K562 (cell line): ENCODE results near the gene SNX1. TPM values are rescaled to one million over a fixed set of nuclear protein-coding genes. Genes with fewer than 3 reads are reported as not detected.

Experiments used
- PHTF2 ChIP-seq: fragments of 250-450 bp; sonication (Bioruptor Pico); IDR thresholded peaks from 2 replicates; pipeline ENCODE4 v1.5.0; 2021; ENCODE audit warnings: mild to moderate bottlenecking
- SRSF9 ChIP-seq: fragments of 200-400 bp; formaldehyde crosslinking; IDR thresholded peaks from 2 replicates; pipeline ENCODE4 v1.6.1; 2017; ENCODE audit warnings: low read depth, low read length, borderline replicate concordance
- ZFPM2 ChIP-seq: fragments of 250-450 bp; sonication (Bioruptor Pico); IDR thresholded peaks from 2 replicates; pipeline ENCODE4 v1.5.1; 2022; ENCODE audit warnings: mild to moderate bottlenecking
- polyA plus RNA-seq, 8 experiments: library from polyadenylated mRNA; depleted of rRNA in 4 of 8; stranded (reverse) in 5 of 8; unstranded in 3 of 8; fragments of >200 nt; fragmentation: Nextera tagmentation in 2 of 8; fragmentation: Illumina TruSeq in 1 of 8; extraction: Ambion mirVana in 2 of 8; extraction: Trizol in 1 of 8; gene quantifications; 2 replicates each; pipeline versions ENCODE4 v1.2.1 to v1.2.3, GENCODE V29; 2011 to 2014; ENCODE audit warnings: inconsistent platforms in 1 of 8, missing spikeins in 1 of 8
- total RNA-seq, 7 experiments: library from RNA; depleted of rRNA in 6 of 7; stranded (reverse); fragments of >200 nt in 6 of 7; fragmentation: Illumina TruSeq in 2 of 7; extraction: Trizol in 2 of 7; gene quantifications; 2 replicates each; pipeline versions ENCODE4 v1.2.1 to v1.2.3, GENCODE V29; 2011 to 2021; ENCODE audit warnings: low replicate concordance in 1 of 7
- TF ChIP-seq, protein P1 (sequence below): fragments of 200-800 bp; sonication (Bioruptor generic); IDR thresholded peaks from 2 replicates; pipeline ENCODE4 v1.6.1; 2016; ENCODE audit warnings: missing genetic modification characterization, missing compliant biosample characterization
- TF ChIP-seq, protein P2 (sequence below), 2 experiments: fragments of 450-650 bp; IDR thresholded peaks; 2 replicates each; pipeline ENCODE4 v1.6.1; 2016; ENCODE audit warnings: mild to moderate bottlenecking in 2 of 2, borderline replicate concordance in 1 of 2, low read depth in 1 of 2, moderate library complexity in 1 of 2

SNX1 gene
- total and polyA plus RNA-seq, 9 of the 15 experiments (the other 6 are each of a cell fraction or from before 2014, with no cell fraction given) = 11.0 to 105 (median 59.9) TPM

DNA sequence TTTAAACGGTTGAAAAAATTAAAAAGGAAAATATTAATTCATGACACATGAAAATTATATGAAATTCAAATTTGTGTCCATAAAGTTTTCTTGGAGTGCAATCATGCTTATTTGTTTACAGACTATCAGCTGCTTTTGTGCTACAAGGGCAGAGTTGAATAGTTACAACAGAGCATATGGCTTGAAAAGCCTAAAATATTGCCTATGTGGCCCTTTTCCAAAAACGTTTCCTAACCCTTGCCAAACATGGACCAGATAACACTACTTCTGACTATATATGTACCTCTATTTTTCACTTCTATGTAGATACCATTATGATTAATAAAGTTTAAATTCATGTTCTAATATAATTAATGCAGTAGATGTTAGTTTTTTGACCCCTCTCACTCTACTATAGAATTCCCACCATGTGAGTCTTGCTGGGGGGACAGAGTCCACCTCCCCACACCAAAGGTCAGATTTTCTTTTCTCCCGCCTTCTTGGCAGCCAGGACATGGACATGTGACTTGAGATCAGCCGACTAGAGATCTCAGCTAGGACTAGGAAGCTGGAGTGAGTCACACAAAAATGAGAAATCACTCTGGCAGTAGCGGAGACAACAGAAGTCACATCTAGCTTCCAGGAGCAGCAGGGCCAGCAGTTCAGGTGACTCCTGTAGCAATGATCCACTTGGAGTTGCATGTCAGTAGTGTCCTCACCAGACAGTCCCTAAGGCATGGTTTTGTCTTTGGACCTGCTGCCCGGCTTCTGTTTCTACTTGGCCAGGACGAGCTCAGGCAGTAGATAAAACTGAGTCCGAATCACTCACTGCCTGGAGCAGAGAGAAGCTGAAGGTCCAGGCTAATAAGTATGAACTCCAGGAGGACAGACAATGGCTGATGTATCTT, 24.6 kb upstream of the SNX1 start (continued):
- TF ChIP-seq, protein P1, sequence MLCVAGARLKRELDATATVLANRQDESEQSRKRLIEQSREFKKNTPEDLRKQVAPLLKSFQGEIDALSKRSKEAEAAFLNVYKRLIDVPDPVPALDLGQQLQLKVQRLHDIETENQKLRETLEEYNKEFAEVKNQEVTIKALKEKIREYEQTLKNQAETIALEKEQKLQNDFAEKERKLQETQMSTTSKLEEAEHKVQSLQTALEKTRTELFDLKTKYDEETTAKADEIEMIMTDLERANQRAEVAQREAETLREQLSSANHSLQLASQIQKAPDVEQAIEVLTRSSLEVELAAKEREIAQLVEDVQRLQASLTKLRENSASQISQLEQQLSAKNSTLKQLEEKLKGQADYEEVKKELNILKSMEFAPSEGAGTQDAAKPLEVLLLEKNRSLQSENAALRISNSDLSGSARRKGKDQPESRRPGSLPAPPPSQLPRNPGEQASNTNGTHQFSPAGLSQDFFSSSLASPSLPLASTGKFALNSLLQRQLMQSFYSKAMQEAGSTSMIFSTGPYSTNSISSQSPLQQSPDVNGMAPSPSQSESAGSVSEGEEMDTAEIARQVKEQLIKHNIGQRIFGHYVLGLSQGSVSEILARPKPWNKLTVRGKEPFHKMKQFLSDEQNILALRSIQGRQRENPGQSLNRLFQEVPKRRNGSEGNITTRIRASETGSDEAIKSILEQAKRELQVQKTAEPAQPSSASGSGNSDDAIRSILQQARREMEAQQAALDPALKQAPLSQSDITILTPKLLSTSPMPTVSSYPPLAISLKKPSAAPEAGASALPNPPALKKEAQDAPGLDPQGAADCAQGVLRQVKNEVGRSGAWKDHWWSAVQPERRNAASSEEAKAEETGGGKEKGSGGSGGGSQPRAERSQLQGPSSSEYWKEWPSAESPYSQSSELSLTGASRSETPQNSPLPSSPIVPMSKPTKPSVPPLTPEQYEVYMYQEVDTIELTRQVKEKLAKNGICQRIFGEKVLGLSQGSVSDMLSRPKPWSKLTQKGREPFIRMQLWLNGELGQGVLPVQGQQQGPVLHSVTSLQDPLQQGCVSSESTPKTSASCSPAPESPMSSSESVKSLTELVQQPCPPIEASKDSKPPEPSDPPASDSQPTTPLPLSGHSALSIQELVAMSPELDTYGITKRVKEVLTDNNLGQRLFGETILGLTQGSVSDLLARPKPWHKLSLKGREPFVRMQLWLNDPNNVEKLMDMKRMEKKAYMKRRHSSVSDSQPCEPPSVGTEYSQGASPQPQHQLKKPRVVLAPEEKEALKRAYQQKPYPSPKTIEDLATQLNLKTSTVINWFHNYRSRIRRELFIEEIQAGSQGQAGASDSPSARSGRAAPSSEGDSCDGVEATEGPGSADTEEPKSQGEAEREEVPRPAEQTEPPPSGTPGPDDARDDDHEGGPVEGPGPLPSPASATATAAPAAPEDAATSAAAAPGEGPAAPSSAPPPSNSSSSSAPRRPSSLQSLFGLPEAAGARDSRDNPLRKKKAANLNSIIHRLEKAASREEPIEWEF = peak; percentile 68
- TF ChIP-seq SRSF9 = no peak
- 0 out of 2 replicates have a peak, but pooled peaks have one; percentile 25 for TF ChIP-seq ZFPM2 (CRISPR knock-in tag)
- no peak for TF ChIP-seq PHTF2
- TF ChIP-seq, protein P2, sequence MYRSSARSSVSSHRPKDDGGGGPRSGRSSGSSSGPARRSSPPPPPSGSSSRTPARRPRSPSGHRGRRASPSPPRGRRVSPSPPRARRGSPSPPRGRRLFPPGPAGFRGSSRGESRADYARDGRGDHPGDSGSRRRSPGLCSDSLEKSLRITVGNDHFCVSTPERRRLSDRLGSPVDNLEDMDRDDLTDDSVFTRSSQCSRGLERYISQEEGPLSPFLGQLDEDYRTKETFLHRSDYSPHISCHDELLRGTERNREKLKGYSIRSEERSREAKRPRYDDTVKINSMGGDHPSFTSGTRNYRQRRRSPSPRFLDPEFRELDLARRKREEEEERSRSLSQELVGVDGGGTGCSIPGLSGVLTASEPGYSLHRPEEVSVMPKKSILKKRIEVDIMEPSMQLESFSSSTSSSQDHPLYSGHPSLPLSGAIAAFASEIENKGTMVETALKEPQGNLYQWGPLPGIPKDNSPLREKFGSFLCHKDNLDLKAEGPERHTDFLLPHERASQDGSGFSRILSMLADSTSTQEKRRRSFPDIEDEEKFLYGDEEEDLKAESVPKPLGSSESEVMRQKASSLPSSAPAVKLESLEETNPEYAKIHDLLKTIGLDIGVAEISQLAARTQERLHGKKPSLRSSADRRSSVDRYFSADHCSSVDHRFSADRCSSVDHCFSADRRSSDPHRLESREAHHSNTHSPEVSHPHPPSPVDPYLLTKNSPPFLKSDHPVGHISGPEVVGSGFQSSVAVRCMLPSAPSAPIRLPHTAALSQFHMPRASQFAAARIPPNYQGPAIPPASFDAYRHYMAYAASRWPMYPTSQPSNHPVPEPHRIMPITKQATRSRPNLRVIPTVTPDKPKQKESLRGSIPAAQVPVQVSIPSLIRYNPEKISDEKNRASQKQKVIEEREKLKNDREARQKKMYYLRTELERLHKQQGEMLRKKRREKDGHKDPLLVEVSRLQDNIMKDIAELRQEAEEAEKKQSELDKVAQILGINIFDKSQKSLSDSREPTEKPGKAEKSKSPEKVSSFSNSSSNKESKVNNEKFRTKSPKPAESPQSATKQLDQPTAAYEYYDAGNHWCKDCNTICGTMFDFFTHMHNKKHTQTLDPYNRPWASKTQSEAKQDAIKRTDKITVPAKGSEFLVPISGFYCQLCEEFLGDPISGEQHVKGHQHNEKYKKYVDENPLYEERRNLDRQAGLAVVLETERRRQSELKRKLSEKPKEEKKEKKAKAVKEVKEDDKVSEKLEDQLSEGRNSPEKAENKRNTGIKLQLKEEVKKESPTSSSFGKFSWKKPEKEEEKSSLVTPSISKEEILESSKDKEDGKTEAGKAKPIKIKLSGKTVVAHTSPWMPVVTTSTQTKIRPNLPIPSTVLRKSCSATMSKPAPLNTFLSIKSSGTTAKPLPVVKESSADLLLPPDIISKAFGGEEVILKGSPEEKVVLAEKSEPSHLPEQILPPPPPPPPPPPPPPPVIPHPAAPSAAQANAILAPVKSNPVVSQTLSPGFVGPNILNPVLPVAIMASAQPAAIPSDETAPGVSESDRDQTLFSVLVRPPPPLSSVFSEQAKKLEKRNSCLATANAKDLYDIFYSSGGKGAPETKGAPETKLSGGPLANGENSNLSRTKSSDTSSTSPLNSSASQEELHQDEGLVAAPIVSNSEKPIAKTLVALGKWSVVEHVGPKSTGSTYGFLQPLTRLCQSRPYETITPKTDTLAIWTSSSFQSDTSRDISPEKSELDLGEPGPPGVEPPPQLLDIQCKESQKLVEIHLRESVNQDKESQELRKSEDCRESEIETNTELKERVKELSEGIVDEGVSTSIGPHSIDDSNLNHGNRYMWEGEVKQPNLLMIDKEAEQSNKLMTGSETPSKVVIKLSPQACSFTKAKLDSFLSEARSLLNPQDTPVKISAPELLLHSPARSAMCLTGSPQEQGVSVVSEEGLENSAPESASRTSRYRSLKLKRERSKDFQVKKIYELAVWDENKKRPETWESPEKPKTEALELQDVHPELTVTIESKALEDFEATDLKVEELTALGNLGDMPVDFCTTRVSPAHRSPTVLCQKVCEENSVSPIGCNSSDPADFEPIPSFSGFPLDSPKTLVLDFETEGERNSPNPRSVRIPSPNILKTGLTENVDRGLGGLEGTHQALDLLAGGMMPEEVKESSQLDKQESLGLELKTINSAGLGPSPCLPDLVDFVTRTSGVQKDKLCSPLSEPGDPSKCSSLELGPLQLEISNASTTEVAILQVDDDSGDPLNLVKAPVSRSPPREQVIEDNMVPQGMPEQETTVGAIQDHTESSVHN (IDR thresholded peaks at IDR 0.05; ENCODE audit: borderline replicate concordance in 1 of 2, low read depth in 1 of 2) = 0 out of 4 replicates have a peak, but pooled peaks of 1 of the 2 experiments have one; percentile 19
